Memory B cell (primary cell): ENCODE data around the gene PRKCE.
A peak's percentile ranks its signal among the peaks of the same experiment; 100 is the strongest.

Experiments used
- ATAC-seq: fragments of 150-1000 bp; cut with Tn5 transposase; 2 replicates; pipeline ENCODE4 v1.10.0; 2021; ENCODE audit warnings: low read depth, mild to moderate bottlenecking, moderate library complexity
- DNase-seq, 2 donors: peaks; one replicate each; pipeline ENCODE4 v3.0.0; 2022; ENCODE audit warnings: low spot score in 2 of 2
- H3K27ac Mint-ChIP-seq: one replicate; pipeline ENCODE4 v1.8.0; 2022; ENCODE audit warnings: mild to moderate bottlenecking, moderate library complexity, mixed read lengths
- H3K27me3 Mint-ChIP-seq: one replicate; pipeline ENCODE4 v1.8.0; 2022; ENCODE audit warnings: mixed read lengths
- H3K36me3 Mint-ChIP-seq: one replicate; pipeline ENCODE4 v1.8.0; 2022; ENCODE audit warnings: mild to moderate bottlenecking, mixed read lengths
- H3K4me1 Mint-ChIP-seq: one replicate; pipeline ENCODE4 v1.8.0; 2022; ENCODE audit warnings: mixed read lengths
- H3K4me3 Mint-ChIP-seq: one replicate; pipeline ENCODE4 v1.8.0; 2022; ENCODE audit warnings: mild to moderate bottlenecking, moderate library complexity, mixed read lengths
- H3K9me3 Mint-ChIP-seq: one replicate; pipeline ENCODE4 v1.8.0; 2022; ENCODE audit warnings: mixed read lengths

PRKCE gene

DNA sequence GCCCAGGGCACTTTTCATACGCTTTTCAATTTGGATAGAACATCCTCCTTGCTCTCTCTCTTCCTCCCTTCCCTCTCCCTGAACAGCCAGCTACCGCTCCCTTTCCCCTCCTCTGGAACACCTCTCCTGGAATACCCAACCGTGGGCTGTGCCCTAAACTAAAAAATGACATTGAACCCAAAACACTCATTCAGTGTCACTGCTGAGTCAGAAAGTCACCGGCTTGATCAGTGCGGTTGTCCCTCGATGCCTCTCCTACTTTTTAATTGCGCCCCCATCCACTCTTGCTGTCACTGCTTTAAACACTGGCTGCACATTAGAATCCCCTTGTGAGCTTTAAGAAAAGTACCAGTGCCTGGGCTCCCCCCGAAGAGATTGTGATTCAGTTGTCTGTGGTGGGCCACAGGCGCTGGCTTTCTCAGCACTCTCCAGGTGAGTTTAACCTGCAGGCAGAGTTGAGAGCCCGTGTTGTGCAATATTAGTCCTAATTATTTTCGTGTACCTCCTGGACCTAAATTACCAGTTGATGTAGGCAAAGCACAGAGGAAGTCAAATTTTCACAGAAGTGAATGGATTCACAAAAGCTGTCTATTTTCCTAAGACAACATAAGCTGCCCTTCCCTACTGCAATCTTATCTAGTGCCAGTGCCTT, 302.0 kb downstream of the PRKCE start:
- H3K27ac Mint-ChIP-seq: peak overlapping the region; percentile 3
- ATAC-seq (no peak), DNase-seq (no peak)
- H3K9me3 Mint-ChIP-seq: no peaks in the 10 kb centered on the region
- H3K27me3 Mint-ChIP-seq: no peaks in the 10 kb centered on the region
- H3K4me3 Mint-ChIP-seq: no peak overlapping the region
- no peaks in the 10 kb centered on the region for H3K36me3 Mint-ChIP-seq
- H3K4me1 Mint-ChIP-seq: peaks cover 11% of the 10 kb centered on the region

GRCh38 chr2:45954233-45954850, 302.9 kb downstream of the PRKCE start:
- no peak overlapping the region for H3K27ac Mint-ChIP-seq
- ATAC-seq (no peak), DNase-seq (no peak)
- H3K27me3 Mint-ChIP-seq: no peaks in the 10 kb centered on the region
- H3K4me1 Mint-ChIP-seq: peaks cover 8% of the 10 kb centered on the region
- no peaks in the 10 kb centered on the region for H3K9me3 Mint-ChIP-seq
- no peak overlapping the region for H3K4me3 Mint-ChIP-seq
- H3K36me3 Mint-ChIP-seq: no peaks in the 10 kb centered on the region

DNA sequence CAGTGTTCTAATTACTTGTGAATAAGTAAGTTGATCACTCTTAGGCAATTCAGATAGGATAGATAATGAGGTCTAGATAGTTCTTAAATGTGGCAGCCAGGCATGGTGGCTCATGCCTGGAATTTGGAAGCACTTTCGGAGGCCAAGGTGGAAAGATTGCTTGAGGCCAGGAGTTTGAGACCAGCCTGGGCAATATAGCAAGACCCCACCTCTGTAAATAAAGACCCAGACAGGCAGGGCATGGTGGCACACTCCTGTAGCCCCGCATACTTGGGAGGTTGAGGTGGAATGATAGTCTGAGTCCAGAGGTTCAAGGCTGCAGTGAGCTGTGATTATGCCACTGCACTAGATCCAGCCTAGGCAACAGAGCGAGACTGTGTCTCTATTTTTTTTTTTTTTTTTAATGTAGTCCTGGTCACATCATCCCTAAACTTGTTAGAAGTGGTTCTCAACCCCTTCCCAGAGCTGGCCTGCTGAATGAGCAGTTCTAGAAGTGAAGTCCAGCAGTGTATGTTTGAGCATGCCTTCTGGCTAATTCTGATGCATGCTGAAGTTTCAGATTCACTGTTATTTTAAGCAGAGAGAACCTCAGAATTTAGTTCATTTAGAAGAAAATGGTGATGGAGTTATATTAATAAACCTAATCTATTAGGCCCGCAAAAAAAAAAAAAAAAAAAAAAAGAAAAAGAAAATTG, 306.2 kb downstream of the PRKCE start:
- Mint-ChIP-seq H3K9me3 (no peaks in the 10 kb centered on the region), H3K27me3 (no peaks in the 10 kb centered on the region), H3K36me3 (no peaks in the 10 kb centered on the region), H3K4me1 (peaks cover 20% of the 10 kb centered on the region), H3K27ac (no peak overlapping the region), H3K4me3 (no peak overlapping the region)
- no peak for ATAC-seq
- no peak for DNase-seq

- H3K27ac Mint-ChIP-seq: peak overlapping the region; percentile 31
Observed at GRCh38 chr2:45960057-45960863, 308.8 kb downstream of the PRKCE start.

DNA sequence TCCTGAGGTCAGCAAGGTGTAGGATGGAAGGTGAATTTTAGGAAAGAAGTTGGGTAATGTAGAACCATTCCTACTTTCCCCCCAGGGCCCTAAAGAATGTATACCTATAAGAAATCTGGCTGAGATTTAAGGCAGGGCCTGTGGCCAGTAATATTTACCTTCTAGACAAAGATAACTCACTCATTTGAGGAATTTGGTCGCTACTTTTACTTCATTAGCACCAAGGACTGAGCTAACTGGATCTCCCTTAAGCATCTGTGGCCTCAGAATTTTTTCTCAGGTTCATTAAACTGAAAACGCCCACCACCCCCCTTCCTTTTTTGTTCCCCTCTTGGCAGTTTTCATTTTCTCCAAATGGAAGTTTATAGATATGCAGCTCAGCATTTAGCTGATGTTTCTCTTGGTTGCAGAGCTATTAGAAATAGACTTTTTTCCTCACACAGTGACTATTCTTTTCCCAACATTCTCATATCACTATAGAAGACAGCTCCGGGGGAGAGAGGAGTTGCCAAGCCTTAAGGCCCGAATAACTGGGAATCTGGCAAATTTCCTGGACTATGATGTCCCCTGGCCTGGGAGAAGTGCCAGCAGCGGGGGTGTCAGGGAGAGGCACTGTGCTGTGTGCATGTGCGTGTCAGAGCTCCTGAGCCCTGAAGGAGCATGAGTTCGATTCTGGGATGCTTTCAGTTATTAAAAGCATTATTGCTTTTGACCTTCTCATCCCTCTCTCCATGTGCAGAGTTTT, 310.9 kb downstream of the PRKCE start:
- Mint-ChIP-seq H3K4me3 (no peak overlapping the region), H3K4me1 (peaks cover 24% of the 10 kb centered on the region), H3K27me3 (no peaks in the 10 kb centered on the region), H3K27ac (no peak overlapping the region), H3K36me3 (peaks cover 2% of the 10 kb centered on the region), H3K9me3 (no peaks in the 10 kb centered on the region)
- ATAC-seq: no peak
- no peak for DNase-seq

More at GRCh38 chr2:45960057-45960863, 308.8 kb downstream of the PRKCE start:
- H3K4me1 Mint-ChIP-seq: peaks cover 29% of the 10 kb centered on the region
- no peaks in the 10 kb centered on the region for H3K9me3 Mint-ChIP-seq
- no peak overlapping the region for H3K4me3 Mint-ChIP-seq
- no peaks in the 10 kb centered on the region for H3K27me3 Mint-ChIP-seq
- DNase-seq (no peak), ATAC-seq (no peak)
- peaks cover 2% of the 10 kb centered on the region for H3K36me3 Mint-ChIP-seq

DNA sequence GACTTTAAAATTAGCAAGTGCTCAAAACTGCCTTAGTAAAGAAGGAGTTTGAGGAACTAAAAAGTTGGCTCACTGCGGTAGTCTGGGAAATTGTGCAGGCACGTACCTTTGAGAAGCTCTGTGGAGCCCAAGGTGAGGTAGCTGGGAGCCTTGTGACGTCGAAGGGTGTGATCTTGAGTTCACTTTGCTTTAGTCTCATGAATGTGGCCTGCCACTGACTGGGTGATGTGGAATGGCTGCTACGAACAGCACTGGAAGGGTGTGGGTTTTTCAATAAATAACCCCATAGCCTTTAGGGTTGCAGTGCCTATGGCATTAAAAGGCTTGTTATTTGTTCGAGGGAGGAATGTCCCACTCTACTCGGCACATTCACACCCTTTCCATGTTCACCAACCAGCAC, 312.3 kb downstream of the PRKCE start:
- Mint-ChIP-seq H3K27me3 (no peaks in the 10 kb centered on the region), H3K4me1 (peaks cover 25% of the 10 kb centered on the region), H3K9me3 (no peaks in the 10 kb centered on the region), H3K36me3 (peaks cover 2% of the 10 kb centered on the region), H3K27ac (no peak overlapping the region), H3K4me3 (no peak overlapping the region)
- DNase-seq (no peak), ATAC-seq (no peak)

- Mint-ChIP-seq H3K27me3 (no peaks in the 10 kb centered on the region), H3K4me1 (peaks cover 25% of the 10 kb centered on the region), H3K27ac (no peak overlapping the region), H3K4me3 (no peak overlapping the region), H3K36me3 (peaks cover 2% of the 10 kb centered on the region), H3K9me3 (no peaks in the 10 kb centered on the region)
- DNase-seq (no peak), ATAC-seq (no peak)
Observed at GRCh38 chr2:45964223-45964841, 312.9 kb downstream of the PRKCE start.

- Mint-ChIP-seq H3K36me3 (peaks cover 5% of the 10 kb centered on the region), H3K4me3 (no peak overlapping the region), H3K27me3 (no peaks in the 10 kb centered on the region), H3K27ac (no peak overlapping the region), H3K9me3 (no peaks in the 10 kb centered on the region), H3K4me1 (peaks cover 26% of the 10 kb centered on the region)
- ATAC-seq (no peak), DNase-seq (no peak)
Observed at GRCh38 chr2:45964906-45965305, 313.4 kb downstream of the PRKCE start.

GRCh38 chr2:45965871-45966498, 314.5 kb downstream of the PRKCE start:
- Mint-ChIP-seq H3K4me3 (no peak overlapping the region), H3K4me1 (peaks cover 20% of the 10 kb centered on the region), H3K27me3 (no peaks in the 10 kb centered on the region), H3K27ac (no peak overlapping the region), H3K9me3 (no peaks in the 10 kb centered on the region), H3K36me3 (peaks cover 5% of the 10 kb centered on the region)
- no peak for ATAC-seq
- no peak for DNase-seq

- peaks cover 5% of the 10 kb centered on the region for H3K36me3 Mint-ChIP-seq
- ATAC-seq (no peak), DNase-seq (no peak)
- no peaks in the 10 kb centered on the region for H3K27me3 Mint-ChIP-seq
- H3K9me3 Mint-ChIP-seq: no peaks in the 10 kb centered on the region
- peaks cover 27% of the 10 kb centered on the region for H3K4me1 Mint-ChIP-seq
- H3K4me3 Mint-ChIP-seq: no peak overlapping the region
- no peak overlapping the region for H3K27ac Mint-ChIP-seq
Observed at GRCh38 chr2:45968946-45969584, 317.6 kb downstream of the PRKCE start.

DNA sequence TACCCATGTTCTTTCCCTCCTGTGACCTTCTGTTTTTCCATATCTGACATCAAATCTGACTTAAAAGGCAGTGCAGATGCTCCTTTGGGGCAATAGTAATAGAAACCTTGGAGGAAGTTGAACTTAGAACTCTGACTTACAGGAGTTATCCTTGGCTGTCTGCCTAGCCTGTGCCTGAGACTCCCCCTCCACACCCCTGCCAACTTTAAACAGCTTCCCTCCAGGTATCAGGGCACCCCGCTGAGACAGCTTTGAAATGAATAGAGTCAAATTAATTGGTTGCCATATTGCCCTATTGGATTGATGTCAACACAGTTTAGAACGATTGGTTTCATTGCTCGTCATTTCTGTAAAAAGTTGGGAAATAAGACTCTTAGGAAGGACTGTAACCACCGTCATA, 322.0 kb downstream of the PRKCE start:
- peaks cover 23% of the 10 kb centered on the region for H3K4me1 Mint-ChIP-seq
- DNase-seq: no peak
- peaks cover 6% of the 10 kb centered on the region for H3K36me3 Mint-ChIP-seq
- no peak overlapping the region for H3K4me3 Mint-ChIP-seq
- H3K27me3 Mint-ChIP-seq: no peaks in the 10 kb centered on the region
- ATAC-seq: no peak
- H3K27ac Mint-ChIP-seq: no peak overlapping the region
- H3K9me3 Mint-ChIP-seq: no peaks in the 10 kb centered on the region

- Mint-ChIP-seq H3K9me3 (no peaks in the 10 kb centered on the region), H3K4me1 (peaks cover 23% of the 10 kb centered on the region), H3K27me3 (no peaks in the 10 kb centered on the region), H3K27ac (no peak overlapping the region), H3K4me3 (peak overlapping the region; percentile 28), H3K36me3 (peaks cover 6% of the 10 kb centered on the region)
- DNase-seq: no peak
- peak; percentile 74 for ATAC-seq
Observed at GRCh38 chr2:45974056-45974455, 322.6 kb downstream of the PRKCE start.
